ENCODE data around the gene OTUB2. TPM values are rescaled to one million over a fixed set of nuclear protein-coding genes. Genes with fewer than 3 reads are reported as not detected.

OTUB2 gene
- total RNA-seq, 1 donor from 2014 or later: 3.0 TPM

GRCh38 chr14:94028450-94028826, 2.3 kb downstream of the OTUB2 start:
- Mint-ChIP-seq H3K4me1 (ENCODE audit: unreplicated experiment) (peaks cover 16% of the 10 kb centered on the region), H3K36me3 (no peaks in the 10 kb centered on the region), H3K4me3 (peak overlapping the region; percentile 80), H3K27ac (peak overlapping the region; percentile 29), H3K27me3 (no peaks in the 10 kb centered on the region), H3K9me3 (no peaks in the 10 kb centered on the region)
- no peak for TF ChIP-seq CTCF (conservative IDR thresholded peaks at IDR 0.05)
- DNase-seq (ENCODE audit: extremely low spot score, unreplicated experiment): no peak

DNA sequence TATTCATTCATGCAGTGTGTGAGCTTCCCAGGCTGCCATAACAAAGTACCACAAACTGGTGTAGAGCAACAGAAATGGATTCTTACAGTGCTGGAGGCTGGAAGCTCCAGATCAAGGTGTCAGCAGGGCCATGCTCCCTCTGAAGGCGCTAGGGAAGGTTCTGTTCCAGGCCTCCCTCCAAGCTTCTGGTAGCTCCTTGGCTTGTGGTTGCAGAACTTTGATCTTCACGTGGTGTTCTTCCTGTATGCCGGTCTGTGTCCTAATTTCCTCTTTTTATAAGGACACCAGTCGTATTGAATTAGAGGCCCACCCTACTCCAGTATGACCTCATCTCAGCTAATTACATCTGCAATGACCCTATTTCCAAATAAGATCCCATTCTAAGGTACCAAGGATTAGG, 3.1 kb downstream of the OTUB2 start:
- Mint-ChIP-seq H3K27me3 (no peaks in the 10 kb centered on the region), H3K9me3 (no peaks in the 10 kb centered on the region), H3K4me3 (peak overlapping the region; percentile 80), H3K4me1 (ENCODE audit: unreplicated experiment) (peaks cover 16% of the 10 kb centered on the region), H3K27ac (no peak overlapping the region), H3K36me3 (no peaks in the 10 kb centered on the region)
- no peak for TF ChIP-seq CTCF (conservative IDR thresholded peaks at IDR 0.05)
- DNase-seq (ENCODE audit: extremely low spot score, unreplicated experiment): no peak

- no peaks in the 10 kb centered on the region for H3K9me3 Mint-ChIP-seq
These were observed 3.6 kb downstream of the OTUB2 start for GRCh38 chr14:94029671-94030203.

DNA sequence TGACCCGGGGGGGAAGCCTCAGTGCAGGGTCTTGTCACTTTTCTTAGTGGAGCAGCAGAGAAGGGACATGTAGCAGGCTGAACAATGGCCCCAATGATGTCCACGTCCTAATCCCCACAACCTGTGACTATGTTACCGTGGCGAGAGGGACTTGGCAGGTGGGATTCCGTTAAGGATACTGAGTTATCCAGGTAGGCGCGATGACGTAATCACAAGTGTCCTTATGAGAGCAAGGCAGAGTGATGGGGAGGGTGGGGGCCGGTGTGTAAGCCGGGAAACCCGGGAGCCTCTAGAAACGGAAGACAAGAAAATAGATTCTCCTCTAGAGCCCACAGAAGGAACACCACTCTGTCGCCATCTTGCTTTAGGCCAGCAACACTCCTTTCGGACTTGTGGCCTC, 4.4 kb downstream of the OTUB2 start:
- H3K36me3 Mint-ChIP-seq: no peaks in the 10 kb centered on the region

More at GRCh38 chr14:94029671-94030203, 3.6 kb downstream of the OTUB2 start:
- H3K27me3 Mint-ChIP-seq: no peaks in the 10 kb centered on the region
- no peak overlapping the region for H3K4me3 Mint-ChIP-seq
- DNase-seq (ENCODE audit: extremely low spot score, unreplicated experiment): no peak
- H3K27ac Mint-ChIP-seq: peak overlapping the region; percentile 1
- H3K4me1 Mint-ChIP-seq (ENCODE audit: unreplicated experiment): peaks cover 16% of the 10 kb centered on the region
- H3K36me3 Mint-ChIP-seq: no peaks in the 10 kb centered on the region
- TF ChIP-seq CTCF (conservative IDR thresholded peaks at IDR 0.05): no peak

DNA sequence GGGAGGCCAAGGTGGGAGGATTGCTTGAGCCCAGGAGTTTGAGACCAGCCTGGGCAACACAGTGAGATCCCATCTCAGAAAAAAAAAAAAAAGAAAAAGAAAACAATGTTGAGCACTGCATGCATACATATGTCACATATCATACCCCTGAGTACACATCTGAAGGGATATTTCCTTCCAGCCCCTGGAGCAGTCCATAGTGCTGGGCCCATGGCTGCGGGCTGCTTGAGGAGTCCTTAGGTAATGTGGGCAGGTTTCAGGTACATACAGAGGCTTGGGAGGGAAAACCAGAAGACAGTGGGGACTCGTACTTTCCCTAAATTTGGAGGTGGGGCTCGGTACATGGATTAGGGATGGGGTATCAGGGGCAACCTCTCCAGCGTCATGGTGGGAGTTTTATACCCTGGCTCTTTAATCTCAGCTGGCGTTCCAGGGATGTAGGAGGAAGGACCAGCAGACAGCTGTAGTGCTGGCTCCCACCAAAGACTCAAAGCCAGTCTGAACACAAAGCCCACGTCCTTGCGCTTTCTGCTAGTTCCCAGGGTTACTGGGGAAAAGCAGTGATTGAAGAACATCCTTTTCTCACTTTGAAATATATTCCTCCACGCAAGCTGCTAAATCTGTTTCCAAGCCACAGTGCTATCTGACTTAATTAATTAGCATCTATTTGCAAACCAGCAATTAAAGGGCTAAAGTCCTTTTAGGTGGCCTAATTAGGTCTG, 5.2 kb downstream of the OTUB2 start:
- Mint-ChIP-seq H3K4me3 (no peak overlapping the region), H3K4me1 (ENCODE audit: unreplicated experiment) (peaks cover 11% of the 10 kb centered on the region), H3K9me3 (no peaks in the 10 kb centered on the region), H3K27ac (no peak overlapping the region), H3K36me3 (no peaks in the 10 kb centered on the region), H3K27me3 (no peaks in the 10 kb centered on the region)
- no peak for DNase-seq (ENCODE audit: extremely low spot score, unreplicated experiment)
- TF ChIP-seq CTCF (conservative IDR thresholded peaks at IDR 0.05): no peak

More for the DNA sequence above, 4.4 kb downstream of the OTUB2 start:
- H3K4me1 Mint-ChIP-seq (ENCODE audit: unreplicated experiment): peaks cover 16% of the 10 kb centered on the region
- TF ChIP-seq CTCF (conservative IDR thresholded peaks at IDR 0.05): no peak
- H3K4me3 Mint-ChIP-seq: no peak overlapping the region
- DNase-seq (ENCODE audit: extremely low spot score, unreplicated experiment): no peak
- H3K9me3 Mint-ChIP-seq: no peaks in the 10 kb centered on the region
- H3K27me3 Mint-ChIP-seq: no peaks in the 10 kb centered on the region
- no peak overlapping the region for H3K27ac Mint-ChIP-seq

All from type B pancreatic cell (in vitro differentiated cells).